DND-41 (cell line): ENCODE data around the gene GPR151.

Source experiments
- CTCF ChIP-seq: IDR thresholded peaks from 2 replicates; pipeline ENCODE4 v1.5.1; 2012; ENCODE audit warnings: borderline replicate concordance, low read length, moderate library complexity, mild to moderate bottlenecking; ENCODE audit not compliant: poor library complexity, severe bottlenecking; ENCODE audit errors: extremely low read depth
- EZH2 ChIP-seq: IDR thresholded peaks from 3 replicates; pipeline ENCODE4 v1.6.1; 2012; ENCODE audit warnings: borderline replicate concordance, low read depth, mild to moderate bottlenecking, moderate library complexity, low read length, inconsistent platforms; ENCODE audit not compliant: severe bottlenecking

GRCh38 chr5:146490089-146490843, 25.7 kb downstream of the GPR151 start:
- TF ChIP-seq CTCF: no peak
- no peak for TF ChIP-seq EZH2
